DOHH2 (cell line): Measurements from ENCODE around the gene SLC35D1.
"Not testable (repeated sequence)": the region's sequence is repeated elsewhere in the genome, so short reads cannot be mapped to it uniquely, and the experiment has no call there.

Source experiments
- H3F3A ChIP-seq: fragments of 200-600 bp; sonication (generic), shearing (Covaris generic); 2 replicates; pipeline ENCODE4 v1.6.0; 2016; ENCODE audit warnings: antibody characterized with exemption, mild to moderate bottlenecking; ENCODE audit not compliant: control insufficient read depth, insufficient read depth
- H3K27ac ChIP-seq: fragments of 200-600 bp; sonication (generic); 2 replicates; pipeline ENCODE4 v1.5.1; 2014; ENCODE audit warnings: low read depth, mild to moderate bottlenecking, low read length, moderate library complexity
- H3K27me3 ChIP-seq: fragments of 200-600 bp; sonication (generic); 2 replicates; pipeline ENCODE4 v1.6.1; 2014; ENCODE audit warnings: mild to moderate bottlenecking, low read length, mixed read lengths; ENCODE audit not compliant: control insufficient read depth
- H3K36me3 ChIP-seq: fragments of 200-600 bp; sonication (generic); 2 replicates; pipeline ENCODE4 v1.6.1; 2014; ENCODE audit warnings: mild to moderate bottlenecking, low read length, moderate library complexity, mixed read lengths; ENCODE audit not compliant: control insufficient read depth
- H3K4me1 ChIP-seq: fragments of 200-600 bp; sonication (generic); 2 replicates; pipeline ENCODE4 v1.6.1; 2014; ENCODE audit warnings: mild to moderate bottlenecking, low read length, mixed read lengths; ENCODE audit not compliant: control insufficient read depth
- H3K4me2 ChIP-seq: fragments of 200-600 bp; sonication (generic); 2 replicates; pipeline ENCODE4 v1.6.0; 2014; ENCODE audit warnings: mild to moderate bottlenecking, low read length, moderate library complexity
- H3K4me3 ChIP-seq: fragments of 200-600 bp; sonication (generic); 2 replicates; pipeline ENCODE4 v1.5.1; 2014; ENCODE audit warnings: mild to moderate bottlenecking, low read length, mixed read lengths
- H3K79me2 ChIP-seq: fragments of 200-600 bp; sonication (generic); 2 replicates; pipeline ENCODE4 v1.6.1; 2014; ENCODE audit warnings: mild to moderate bottlenecking, low read length, mixed read lengths; ENCODE audit not compliant: control insufficient read depth
- H3K9me2 ChIP-seq: fragments of 200-600 bp; sonication (generic); replicated peaks from 2 replicates; pipeline ENCODE4 v1.6.1; 2014; ENCODE audit warnings: mild to moderate bottlenecking, low read length, mixed read lengths; ENCODE audit not compliant: control insufficient read depth
- H3K9me3 ChIP-seq: fragments of 200-600 bp; sonication (generic); 2 replicates; pipeline ENCODE4 v1.6.1; 2014; ENCODE audit warnings: antibody characterized with exemption, low read length, mixed read lengths; ENCODE audit not compliant: control insufficient read depth, insufficient read depth
- H4K20me1 ChIP-seq: fragments of 200-600 bp; sonication (generic); 2 replicates; pipeline ENCODE4 v1.6.0; 2014; ENCODE audit warnings: low read depth, mild to moderate bottlenecking, antibody characterized with exemption, low read length, moderate library complexity; ENCODE audit not compliant: control insufficient read depth, insufficient read depth
- EZH2phosphoT487 ChIP-seq: fragments of 200-600 bp; sonication (generic); IDR thresholded peaks from 2 replicates; pipeline ENCODE4 v1.6.1; 2017; ENCODE audit warnings: borderline replicate concordance, mild to moderate bottlenecking, antibody characterized with exemption, low read length, moderate library complexity, mixed read lengths
- TF ChIP-seq, protein P1 (sequence below): fragments of 200-600 bp; sonication (generic); IDR thresholded peaks from one replicate; pipeline ENCODE4 v1.5.1; 2014; ENCODE audit warnings: antibody characterized with exemption, mild to moderate bottlenecking, low read depth, low read length; ENCODE audit not compliant: poor library complexity, severe bottlenecking

SLC35D1 gene

GRCh38 chr1:66980745-66981367 lies 73.1 kb downstream of the SLC35D1 start:
- H3K9me3 ChIP-seq: no peaks in the 10 kb centered on the region
- H3K27ac ChIP-seq: no peak overlapping the region
- no peak for TF ChIP-seq EZH2phosphoT487
- TF ChIP-seq, protein P1, sequence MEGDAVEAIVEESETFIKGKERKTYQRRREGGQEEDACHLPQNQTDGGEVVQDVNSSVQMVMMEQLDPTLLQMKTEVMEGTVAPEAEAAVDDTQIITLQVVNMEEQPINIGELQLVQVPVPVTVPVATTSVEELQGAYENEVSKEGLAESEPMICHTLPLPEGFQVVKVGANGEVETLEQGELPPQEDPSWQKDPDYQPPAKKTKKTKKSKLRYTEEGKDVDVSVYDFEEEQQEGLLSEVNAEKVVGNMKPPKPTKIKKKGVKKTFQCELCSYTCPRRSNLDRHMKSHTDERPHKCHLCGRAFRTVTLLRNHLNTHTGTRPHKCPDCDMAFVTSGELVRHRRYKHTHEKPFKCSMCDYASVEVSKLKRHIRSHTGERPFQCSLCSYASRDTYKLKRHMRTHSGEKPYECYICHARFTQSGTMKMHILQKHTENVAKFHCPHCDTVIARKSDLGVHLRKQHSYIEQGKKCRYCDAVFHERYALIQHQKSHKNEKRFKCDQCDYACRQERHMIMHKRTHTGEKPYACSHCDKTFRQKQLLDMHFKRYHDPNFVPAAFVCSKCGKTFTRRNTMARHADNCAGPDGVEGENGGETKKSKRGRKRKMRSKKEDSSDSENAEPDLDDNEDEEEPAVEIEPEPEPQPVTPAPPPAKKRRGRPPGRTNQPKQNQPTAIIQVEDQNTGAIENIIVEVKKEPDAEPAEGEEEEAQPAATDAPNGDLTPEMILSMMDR: no peak
- peaks cover 32% of the 10 kb centered on the region for H3K4me1 ChIP-seq
- H3K36me3 ChIP-seq: peaks cover 77% of the 10 kb centered on the region
- H3K4me3 ChIP-seq: peak overlapping the region; percentile 24; the same call in 1 of the 2 replicates
- H3K27me3 ChIP-seq: no peaks in the 10 kb centered on the region
- peaks cover 16% of the 10 kb centered on the region; the same call in 1 of the 2 replicates for H3F3A ChIP-seq
- no peaks in the 10 kb centered on the region for H3K79me2 ChIP-seq
- no peaks in the 10 kb centered on the region for H3K9me2 ChIP-seq
- H4K20me1 ChIP-seq: no peaks in the 10 kb centered on the region
- peak overlapping the region; percentile 38 for H3K4me2 ChIP-seq

DNA sequence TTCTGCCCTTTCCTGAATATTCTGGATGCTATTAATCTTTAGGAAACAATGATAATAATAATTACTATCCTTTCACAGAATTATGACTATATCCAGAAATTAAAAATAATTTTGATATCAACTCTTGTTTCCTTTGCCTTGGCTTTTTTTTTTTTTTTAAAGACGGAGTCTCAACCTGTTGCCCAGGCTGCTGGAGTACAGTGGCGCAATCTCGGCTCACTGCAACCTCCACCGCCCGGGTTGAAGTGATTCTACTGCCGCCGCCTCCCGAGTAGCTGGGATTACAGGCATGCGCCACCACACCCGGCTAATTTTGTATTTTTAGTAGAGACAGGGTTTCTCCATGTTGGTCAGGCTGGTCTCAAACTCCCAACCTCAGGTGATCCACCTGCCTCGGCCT lies 74.3 kb downstream of the SLC35D1 start:
- H4K20me1 ChIP-seq, H3K79me2 ChIP-seq, H3K27ac ChIP-seq, H3K9me3 ChIP-seq, H3F3A ChIP-seq, H3K4me3 ChIP-seq, H3K27me3 ChIP-seq, H3K4me2 ChIP-seq, H3K9me2 ChIP-seq: not testable (repeated sequence)
- Histone ChIP-seq H3K36me3 (peaks cover 76% of the 10 kb centered on the region), H3K4me1 (peaks cover 25% of the 10 kb centered on the region)

GRCh38 chr1:66978201-66978600 lies 75.7 kb downstream of the SLC35D1 start:
- no peak overlapping the region for H3K27ac ChIP-seq
- TF ChIP-seq, protein P1: no peak
- TF ChIP-seq EZH2phosphoT487: no peak
- no peak overlapping the region for H3K4me2 ChIP-seq
- H4K20me1 ChIP-seq: no peaks in the 10 kb centered on the region
- H3F3A ChIP-seq: 0 out of 2 replicates have a peak, but pooled peaks cover 3% of the 10 kb centered on the region
- H3K9me2 ChIP-seq: no peaks in the 10 kb centered on the region
- no peaks in the 10 kb centered on the region for H3K79me2 ChIP-seq
- peaks cover 71% of the 10 kb centered on the region for H3K36me3 ChIP-seq
- no peak overlapping the region for H3K4me3 ChIP-seq
- no peaks in the 10 kb centered on the region for H3K27me3 ChIP-seq
- no peaks in the 10 kb centered on the region for H3K9me3 ChIP-seq
- H3K4me1 ChIP-seq: peaks cover 14% of the 10 kb centered on the region

GRCh38 chr1:66968574-66968973 lies 85.4 kb downstream of the SLC35D1 start:
- no peak overlapping the region for H3K4me3 ChIP-seq
- H3F3A ChIP-seq: 0 out of 2 replicates have a peak, but pooled peaks cover 2% of the 10 kb centered on the region
- peaks cover 4% of the 10 kb centered on the region; the same call in 1 of the 2 replicates for H3K9me3 ChIP-seq
- no peak overlapping the region for H3K4me2 ChIP-seq
- no peak overlapping the region for H3K27ac ChIP-seq
- no peaks in the 10 kb centered on the region for H3K9me2 ChIP-seq
- peaks cover 69% of the 10 kb centered on the region for H3K36me3 ChIP-seq
- no peaks in the 10 kb centered on the region for H3K79me2 ChIP-seq
- TF ChIP-seq, protein P1: no peak
- TF ChIP-seq EZH2phosphoT487: no peak
- H3K4me1 ChIP-seq: no peaks in the 10 kb centered on the region
- H4K20me1 ChIP-seq: no peaks in the 10 kb centered on the region
- H3K27me3 ChIP-seq: no peaks in the 10 kb centered on the region

DNA sequence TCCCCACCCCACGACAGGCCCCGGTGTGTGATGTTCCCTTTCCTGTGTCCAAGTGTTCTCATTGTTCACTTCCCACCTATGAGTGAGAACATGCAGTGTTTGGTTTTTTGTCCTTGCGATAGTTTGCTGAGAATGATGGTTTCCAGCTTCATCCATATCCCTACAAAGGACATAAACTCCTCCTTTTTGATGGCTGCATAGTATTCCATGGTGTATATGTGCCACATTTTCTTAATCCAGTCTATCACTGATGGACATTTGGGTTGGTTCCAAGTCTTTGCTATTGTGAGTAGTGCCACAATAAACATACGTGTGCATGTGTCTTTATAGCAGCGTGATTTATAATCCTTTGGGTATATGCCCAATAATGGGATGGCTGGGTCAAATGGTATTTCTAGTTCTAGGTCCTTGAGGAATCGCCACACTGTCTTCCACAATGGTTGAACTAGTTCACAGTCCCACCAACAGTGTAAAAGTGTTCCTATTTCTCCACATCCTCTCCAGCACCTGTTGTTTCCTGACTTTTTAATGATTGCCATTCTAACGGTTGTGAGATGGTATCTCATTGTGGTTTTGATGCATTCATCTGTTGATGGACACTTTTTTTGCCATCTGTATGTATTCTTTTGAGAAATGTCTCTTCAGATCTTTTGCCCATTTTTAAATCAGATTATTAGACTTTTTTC lies 87.6 kb downstream of the SLC35D1 start:
- H3K9me2 ChIP-seq, H3K4me3 ChIP-seq, H3F3A ChIP-seq, H3K27me3 ChIP-seq, H3K79me2 ChIP-seq, H4K20me1 ChIP-seq, H3K27ac ChIP-seq, H3K4me2 ChIP-seq, H3K4me1 ChIP-seq, H3K9me3 ChIP-seq: not testable (repeated sequence)
- peaks cover 81% of the 10 kb centered on the region for H3K36me3 ChIP-seq
